NCI-H446 treated with DMSO at 0.1 percent for 48 hours (cell line): Measurements from ENCODE around the gene PGC.
"Not testable (repeated sequence)": the region's sequence is repeated elsewhere in the genome, so short reads cannot be mapped to it uniquely, and the experiment has no call there.

ENCODE experiments used
- DNase-seq: peaks from one replicate; lab custom pipeline; 2025; lab: John Stamatoyannopoulos, UW

The PGC gene

DNA sequence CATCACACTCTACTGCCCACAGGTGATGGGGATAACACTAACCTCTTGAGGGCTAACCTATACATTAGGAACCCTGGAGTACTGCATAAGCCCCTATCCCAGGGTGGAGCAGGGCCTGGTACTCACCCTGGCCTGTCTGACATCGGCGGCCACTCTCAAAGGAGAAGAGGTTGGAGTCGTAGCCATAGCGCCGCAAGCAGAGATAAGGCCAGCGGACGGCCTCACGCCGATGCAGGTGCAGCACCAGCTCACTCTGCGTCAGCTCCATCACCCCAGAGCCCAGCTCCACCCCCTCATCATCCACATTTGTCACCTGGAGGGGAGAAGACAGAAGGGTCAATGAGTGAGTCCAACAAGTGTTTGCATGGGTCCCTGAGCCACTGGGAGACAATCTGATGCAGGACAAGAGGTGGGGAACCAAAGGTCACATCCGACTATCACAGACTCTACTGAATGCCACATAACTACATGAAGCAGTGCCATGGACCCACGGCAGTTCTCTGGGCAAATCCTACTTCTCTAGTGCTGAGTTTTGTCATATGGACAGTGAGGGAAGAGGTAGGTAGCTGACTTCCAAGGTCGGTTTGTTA, 28.2 kb upstream of the PGC start:
- DNase-seq, result no peak

DNA sequence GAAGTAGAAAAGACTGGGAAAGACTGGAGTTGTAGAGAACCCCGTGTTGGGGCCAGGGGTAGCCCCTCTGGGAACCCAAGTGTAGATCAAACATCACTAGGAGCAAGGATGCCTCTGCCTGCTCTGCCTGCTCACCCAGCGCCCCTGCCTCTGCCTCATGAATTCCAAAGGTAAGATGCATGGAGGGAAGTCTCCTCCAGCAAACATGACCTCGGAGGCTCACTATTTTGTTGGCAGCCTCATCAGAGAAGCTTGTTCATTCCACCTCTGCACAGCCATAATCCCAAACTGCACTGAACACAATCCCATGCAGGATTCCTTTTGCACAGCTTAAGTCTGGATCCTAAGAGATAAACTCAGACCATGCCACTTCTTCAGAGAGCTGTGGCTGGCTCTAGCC, 27.6 kb upstream of the PGC start:
- DNase-seq, result no peak

DNA sequence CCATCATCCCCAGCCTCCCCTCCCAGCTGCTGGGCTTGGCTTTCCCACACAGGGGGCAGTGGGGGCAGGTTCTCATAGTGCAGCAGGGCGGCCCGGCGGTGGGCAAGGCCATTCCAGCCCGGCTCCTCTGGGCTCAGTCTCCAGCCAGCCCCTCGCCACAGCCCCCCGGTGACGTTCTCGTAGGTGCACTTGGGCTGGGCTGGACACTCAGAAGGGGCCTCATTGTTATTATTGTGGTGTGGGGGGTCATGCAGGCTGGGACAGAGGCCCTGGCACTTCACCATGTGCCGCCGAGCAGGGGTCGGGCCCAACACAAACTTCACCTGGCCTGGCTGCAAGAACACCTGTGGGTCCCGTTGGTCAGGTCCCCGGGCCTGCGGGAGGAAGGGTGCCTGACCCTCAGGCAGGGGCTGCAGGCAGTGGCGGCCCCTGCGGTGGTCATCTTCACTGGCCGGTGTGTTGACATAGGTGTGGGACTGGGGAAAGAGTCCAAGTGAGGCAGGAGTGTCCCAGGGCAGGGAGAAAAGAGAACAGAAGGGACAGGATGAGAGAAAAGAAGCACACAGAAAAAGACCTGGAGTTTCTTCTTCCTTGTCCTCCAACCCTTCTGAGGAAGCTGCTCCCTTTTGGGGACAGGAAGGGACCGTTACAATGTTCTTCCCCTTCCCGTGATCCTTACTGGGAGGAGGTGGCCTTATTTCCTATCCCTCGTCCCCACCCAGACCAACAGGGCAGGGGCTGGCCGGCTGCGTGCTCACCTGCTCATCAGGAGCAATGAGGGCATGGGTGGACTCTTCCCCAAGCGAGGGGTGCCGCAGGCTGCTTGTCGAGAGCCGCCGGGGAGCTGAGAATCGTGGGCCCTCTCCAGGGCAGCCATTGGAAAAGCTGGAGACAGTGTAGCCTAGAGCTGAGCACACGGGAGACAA, 24.1 kb upstream of the PGC start:
- no peak for DNase-seq

DNA sequence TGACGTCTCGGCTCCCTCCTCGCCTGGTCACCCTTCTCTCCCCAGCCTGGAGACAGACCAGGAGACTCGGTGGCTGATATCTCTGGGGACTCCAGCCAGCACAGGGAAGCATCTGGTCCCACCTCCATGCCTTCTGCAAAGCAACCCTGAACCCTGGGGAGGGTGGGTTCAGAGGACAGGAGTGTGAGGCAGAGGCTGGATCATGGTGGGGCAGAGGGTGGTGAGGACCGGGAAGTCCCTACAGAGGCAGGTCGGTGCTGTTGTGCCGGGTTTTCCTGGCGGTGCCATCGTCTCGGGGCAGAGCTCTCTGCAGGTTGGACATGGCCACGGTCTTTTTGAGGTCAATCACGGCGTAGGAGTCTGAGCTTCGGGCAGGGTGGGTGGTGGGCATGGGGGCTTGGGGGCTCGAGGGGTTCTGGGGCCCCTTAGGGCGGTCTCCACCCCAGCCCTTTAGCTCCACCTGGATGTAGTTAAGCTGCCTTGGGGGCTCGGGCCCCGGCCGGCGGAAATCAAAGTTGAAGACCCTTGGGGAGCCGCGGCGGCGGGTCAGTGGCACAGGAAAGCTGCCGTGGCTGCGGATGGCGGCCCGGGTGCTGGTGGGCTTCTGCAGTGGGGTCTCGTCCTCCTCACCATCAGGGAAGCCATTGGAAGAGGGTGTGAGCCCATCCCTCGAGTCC, 23.3 kb upstream of the PGC start:
- no peak for DNase-seq

DNA sequence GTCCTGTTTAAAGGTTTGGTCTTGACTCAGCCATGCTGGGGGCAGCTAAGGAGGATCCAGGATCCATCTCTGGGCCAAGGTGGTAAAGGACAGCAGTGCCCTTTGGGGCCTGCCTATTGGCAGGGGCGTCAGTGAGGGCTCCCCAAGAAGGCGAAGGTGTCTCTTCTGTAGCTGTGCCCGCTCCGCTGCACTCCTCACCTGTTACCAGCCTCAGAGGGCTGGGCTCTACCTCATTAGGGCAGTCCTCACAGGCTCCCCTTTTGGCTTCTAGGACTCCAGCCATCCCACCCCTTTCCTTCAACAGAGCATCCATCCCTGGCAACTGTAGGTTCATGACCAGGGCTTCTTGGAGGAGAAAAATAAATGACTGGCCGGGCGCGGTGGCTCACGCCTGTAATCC, 22.2 kb upstream of the PGC start:
- DNase-seq, result no peak

DNA sequence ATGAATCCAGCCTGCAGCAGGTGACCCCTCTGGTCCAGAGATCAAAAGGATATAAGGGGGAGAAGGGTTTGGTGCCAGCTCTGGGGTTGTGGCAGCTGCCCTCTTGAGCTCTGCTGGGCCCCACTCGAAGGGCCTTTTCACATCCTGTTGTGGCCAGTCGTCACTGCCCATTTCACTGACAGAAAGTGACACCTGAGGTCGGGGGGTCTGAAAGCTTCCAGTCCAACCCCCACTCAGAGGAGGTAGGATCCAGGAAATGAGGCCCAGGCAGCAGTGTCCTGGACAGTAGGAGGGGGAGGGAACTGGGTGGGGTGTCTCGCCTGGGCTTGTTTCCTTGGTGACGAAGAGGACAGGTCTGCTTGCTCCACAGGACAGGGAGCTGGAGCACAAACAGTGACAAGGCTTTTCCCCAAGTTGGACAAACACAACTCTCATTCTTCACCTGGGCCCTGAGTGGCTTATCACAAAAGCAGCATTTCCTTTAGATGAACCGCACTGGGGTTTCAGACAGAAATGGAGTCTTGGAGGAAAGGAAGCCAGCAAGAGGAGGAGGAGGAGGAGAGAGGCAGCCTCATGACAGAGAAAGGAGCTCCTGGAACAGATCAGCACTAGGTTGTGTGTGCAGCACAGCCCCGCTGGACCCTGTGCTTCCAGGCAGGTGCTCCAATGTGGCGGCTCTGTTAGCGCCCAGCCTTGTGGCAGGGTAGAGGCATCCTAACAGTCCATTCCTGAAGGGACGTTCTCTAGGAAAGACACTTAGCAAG, 21.5 kb upstream of the PGC start:
- no peak for DNase-seq

DNA sequence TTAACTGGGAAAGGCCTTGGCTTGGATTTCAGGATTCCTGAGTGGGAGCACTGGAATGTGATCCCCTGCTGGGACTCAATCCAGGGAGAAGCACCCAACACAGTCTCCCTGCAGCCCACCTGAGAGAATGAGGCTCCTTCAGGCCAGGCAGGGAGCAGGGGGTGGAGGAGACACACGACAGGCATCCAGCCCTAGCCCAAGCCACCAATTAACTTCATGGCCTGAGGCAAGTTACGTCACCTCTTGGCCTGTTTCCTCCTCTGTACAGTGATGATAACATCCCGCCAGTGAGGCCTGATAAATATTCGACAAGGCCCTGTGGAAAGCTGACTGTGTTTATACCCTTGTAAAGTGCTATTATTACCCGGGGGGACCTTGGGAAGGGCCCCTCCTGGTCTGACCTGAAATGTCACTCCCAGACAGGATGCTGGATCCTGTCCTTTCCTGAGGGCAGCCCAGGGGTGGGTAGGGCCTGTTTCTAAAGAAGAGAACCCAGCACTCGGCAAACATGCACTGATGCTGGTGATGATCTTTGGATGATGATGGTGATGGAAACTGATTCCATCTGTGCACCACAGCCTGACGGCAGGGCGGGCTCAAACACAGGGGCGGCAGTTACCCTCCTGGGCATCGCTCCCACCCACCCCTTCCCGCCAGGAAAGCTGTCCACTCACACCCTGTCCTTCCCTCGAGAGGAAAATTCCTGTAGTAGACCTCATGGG, 20.1 kb upstream of the PGC start:
- DNase-seq, result no peak

DNA sequence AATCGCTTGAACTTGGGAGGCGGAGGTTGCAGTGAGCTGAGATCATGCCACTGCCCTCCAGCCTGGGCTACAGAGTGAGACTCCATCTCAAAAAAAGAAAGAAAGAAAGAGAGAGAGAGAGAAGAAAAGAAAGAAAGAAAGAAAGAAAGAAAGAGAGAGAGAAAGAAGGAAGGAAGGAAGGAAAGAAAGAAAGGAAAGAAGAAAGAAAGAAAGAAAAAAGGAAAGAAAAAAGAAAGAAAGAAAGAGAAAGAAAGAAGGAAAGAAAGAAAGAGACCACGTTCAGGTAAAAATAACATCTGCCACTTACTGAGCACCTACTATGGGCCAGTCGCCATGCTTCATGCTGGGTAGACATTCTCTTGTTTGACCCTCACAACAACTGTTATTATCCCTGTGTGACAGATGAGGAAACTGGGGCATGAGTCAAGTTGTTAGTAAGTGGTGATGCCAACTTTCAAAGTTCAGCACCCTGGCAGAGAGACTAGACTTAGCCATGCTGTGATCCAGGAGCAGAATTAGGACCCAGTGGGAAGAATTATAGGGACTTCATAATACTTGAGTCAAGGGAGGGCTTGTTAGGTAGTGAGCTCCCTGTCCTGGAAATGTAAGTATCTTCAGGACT, 19.0 kb upstream of the PGC start:
- DNase-seq, result not testable (repeated sequence)

DNA sequence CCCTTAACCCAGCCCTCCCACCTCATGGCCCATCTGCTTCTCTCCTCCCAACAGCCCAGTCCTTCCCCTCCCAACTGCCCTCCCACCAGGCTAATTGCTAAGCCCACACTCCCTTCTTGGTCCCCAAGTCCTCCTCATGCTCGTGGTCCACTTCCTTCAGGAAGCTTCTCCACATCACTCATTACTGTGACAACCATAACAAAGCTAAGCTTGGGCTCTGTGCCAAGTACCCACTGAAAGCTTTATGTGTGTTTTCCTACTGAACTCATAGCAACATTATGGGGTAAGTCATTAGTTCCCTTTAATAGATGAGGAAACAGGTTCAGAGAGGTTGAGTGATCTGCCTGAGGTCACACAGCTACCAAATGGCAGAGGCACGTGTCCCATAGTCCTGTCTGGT, 16.3 kb upstream of the PGC start:
- DNase-seq, result no peak

DNA sequence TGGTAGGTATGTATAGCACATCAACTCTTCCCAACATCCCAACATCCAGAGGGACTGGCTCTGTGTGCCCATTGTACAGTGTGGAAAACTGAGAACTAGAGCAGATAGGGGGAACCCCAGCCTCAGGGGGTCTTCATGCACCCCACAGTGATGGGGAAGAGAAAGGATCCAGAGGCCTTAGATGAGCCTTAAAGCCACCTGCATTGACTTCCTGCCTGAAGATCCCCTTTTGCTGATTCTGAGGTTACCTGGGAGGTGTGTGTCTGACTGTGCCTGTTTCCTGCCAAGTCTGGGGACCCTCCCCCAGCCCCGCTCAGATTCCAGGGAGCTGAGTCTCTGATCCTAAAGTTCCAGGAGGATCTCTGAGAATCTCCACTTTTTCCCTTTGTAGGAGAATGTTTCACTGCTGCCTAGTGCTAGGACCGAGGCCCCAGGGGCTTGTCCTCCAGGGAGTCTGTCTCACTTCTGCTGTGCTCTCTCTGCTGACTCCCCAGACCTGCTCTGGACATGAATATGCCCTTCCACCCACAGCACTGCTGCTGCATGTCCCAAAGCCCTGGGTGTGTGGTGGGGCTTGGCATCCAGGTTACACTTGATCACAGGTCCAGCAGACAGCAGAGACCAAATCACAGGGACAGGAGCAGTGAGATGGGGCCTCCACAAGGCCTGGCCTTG, 12.8 kb upstream of the PGC start:
- no peak for DNase-seq

DNA sequence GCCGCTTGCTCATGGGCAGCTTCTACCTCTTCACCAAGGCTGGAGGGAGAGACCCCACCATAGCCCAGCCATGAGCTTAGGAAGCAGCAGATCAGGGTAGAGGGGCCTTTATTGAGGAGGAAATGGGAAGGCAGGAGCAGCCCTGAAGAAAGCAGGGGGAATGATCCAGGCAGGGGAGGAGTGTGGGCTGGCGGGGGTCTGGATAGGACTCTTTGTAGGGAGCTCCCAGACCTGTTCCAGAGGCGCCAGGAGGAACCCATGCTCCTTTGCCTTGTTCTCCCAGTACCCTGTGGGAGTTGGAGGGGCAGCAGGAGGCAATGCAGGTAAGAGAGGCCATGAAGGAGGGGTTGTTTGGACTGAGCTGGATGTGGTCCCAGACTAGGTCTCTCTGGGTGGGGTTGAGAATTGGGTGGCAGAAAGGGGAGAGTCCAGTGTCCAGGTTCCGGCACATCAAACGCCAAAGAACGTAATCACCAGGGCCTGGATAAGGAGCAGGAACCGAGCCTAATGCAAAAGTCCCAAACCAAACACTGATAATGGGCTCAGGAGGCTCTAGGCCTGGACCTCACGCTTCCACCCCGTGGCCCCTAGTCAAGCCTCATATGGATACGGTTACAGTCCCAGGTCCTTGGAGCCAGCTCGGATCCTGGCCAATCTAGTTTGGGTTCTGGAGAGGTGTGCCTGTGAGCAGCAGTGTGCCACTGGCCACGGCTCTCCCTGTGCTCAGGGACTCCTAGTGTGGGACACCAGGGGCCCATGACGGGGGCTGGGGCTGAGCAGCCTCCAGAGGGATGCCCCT, 12.1 kb upstream of the PGC start:
- DNase-seq, result no peak

DNA sequence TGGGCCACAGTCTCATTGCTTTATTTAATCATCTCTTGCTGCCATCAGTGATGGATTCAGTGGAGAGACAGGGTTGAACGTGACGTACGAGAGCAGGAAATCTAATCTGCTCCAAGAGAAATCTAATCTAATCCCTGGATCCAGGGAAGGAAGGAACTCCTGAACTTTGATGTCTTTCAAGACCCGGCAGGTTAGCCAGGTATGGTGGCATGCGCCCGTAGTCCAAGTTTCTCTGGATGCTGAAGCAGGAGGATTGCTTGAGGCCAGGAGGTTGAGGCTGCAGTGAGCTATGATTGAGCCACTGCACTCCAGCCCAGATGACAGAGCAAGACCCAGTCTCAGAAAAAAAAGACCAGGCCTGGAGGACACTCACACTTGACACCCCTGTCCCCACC, 11.4 kb upstream of the PGC start:
- DNase-seq, result no peak

DNA sequence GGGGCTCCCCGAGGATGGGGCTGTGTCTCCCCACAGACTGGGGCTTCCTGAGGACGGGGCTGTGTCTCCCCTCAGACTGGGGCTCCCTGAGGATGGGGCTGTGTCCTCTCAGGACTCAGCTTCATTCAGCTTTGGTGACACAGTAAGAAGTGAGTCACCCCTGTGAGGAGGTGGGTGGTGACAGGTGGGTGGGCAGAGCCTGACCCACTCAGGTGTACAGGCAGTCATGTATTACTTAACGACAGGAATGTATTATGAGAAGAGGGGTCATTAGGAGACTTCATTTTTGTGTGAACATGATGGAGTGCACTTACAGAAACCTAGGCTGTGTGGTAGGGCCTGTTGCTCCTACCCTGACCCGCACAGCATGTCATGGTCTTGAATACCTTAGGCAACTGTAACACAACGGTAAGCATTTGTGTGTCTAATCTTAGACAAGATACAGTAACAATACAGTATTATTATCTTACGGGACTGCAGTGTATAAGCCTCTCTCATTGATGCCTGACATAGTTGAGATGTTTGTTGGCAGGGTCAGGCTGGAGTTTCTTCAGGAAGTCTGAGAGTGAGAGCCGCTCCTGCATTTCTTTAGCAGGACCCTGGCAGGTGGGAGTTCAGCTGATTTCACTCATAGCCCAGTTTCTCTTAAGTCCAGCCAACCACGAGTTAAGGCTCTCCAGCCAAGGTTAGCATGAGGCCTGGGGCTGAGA, 10.9 kb upstream of the PGC start:
- DNase-seq, result no peak

DNA sequence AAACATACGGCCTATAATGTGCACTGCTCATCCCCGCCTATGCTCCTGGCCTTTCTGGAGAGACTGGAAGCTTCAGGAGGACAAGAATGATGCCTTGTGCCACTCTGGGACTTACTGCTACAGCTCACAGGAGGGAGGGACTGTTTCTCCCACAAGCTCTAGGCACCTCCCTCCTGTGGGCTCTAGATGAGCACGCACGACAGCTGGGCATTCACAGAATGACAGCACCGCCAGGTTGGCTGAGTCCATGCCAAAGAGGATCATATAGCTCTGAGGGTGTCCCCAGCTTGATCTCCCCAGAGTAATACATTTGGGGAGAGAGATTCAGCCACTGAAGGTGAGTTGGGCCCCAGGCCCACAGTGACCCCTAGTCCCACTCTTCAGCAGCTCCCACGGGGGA, 10.1 kb upstream of the PGC start:
- DNase-seq, result no peak

DNA sequence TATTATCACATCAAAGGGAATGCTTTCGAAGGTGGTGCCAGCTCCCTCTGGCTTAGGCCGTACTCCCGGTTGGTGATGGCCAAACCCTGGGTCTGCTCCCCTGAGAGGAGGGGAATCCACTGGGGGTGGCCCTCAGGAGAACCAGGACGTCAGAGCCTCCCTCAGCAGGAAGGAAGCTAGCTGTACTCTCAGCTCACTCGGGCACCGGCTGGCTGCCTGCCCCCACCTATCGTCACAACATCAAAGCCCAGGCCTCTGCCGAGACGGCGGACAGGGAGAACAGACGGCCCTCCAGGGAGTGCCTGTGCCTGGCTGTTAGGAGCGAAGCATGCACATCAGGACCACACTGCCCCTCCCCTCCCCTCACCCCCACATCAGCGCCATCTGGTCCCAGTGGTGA, 9.2 kb upstream of the PGC start:
- no peak for DNase-seq

DNA sequence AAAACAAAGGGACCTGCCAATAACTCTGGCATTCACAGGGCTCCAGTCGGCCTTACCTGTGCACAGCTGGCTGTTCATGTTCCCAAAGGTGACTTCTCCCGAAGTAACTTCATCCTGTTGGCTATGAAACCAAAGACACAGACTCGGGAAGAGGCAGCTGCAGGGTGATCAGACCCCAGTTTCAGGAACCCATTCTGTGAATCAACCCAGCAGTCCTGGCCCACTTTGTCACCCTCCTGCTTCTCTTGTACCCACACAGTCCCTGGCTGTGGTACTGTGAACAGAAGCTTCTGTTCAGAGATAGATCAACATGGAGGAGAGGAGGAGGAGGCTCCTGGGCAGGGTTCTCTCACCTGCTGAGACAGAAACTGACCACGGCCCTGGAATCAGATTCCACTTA, 8.7 kb upstream of the PGC start:
- no peak for DNase-seq

DNA sequence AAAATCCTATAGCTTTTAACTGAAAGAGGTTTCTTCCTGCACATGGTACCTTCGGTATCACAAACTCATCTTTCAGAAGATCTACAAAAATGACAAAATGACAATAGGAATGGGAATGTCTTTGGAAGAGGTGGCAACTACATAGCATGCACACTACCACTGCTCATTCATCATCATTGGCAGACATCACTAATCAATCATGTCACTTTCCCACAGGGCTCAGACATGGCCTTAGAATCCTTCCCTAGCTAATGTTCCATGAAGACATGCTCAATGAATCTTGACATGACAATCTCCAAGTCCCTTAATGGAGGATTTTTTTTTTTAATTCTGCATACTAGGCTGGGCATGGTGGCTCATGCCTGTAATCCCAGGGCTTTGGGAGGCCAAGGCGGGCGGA, 3.2 kb upstream of the PGC start:
- DNase-seq, result no peak

DNA sequence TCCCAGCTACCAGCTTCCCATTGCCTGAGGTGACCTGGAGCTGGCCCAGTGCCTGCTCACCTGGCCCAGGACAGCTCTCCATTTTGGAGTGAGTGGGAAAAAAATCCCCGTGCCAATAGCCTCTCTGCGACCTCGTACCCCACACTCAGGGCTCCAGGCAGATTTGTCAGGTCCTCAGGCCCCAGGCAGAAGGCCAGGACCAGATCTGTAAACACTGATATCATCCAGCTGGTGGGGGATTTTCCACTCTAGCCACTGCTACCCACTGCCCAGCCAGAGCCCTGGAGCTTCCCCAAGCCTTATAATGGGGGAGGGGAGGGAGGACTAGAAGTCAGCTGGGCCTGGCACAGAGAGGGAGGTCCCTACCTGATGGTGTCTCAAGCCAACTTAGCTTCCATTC, 1.3 kb upstream of the PGC start:
- DNase-seq, result no peak

DNA sequence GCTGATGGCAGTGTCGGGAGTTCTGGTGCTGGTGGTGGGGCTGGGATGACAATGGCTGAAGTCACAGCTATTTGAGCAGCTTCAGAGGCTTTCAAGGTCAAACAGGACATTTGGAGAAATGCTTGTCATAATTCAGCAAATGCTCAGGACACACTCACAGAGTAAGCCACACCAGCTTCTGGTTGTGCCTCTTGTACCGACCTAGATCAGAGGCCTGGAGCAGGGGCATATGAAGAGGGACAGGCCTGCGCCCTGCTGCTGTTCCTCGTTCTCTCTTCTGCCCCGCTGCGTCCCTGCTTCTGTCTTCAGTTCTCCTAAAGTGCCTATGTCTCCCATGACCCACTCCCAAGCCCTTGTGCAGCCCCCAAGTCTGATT, 893 bp upstream of the PGC start:
- no peak for DNase-seq
